ENCODE data around the gene PRKG1.

The PRKG1 gene

GRCh38 chr10:51073453-51074237, 642 bp upstream of the PRKG1 start:
- DNase-seq: no peak

GRCh38 chr10:51075043-51075872, 971 bp downstream of the PRKG1 start:
- Histone ChIP-seq H3K27me3 (ENCODE audit: insufficient read depth, low read length, poor library complexity) (no peaks in the 10 kb centered on the region), H3K4me1 (ENCODE audit: insufficient read depth, low read length) (no peaks in the 10 kb centered on the region), H3K27ac (ENCODE audit: low read length) (no peak overlapping the region), H3K4me3 (ENCODE audit: low read depth in 1 of 2, low read length in 2 of 2) (no peak overlapping the region), H3K36me3 (ENCODE audit: insufficient read depth, low read length) (no peaks in the 10 kb centered on the region), H2AFZ (ENCODE audit: low read depth, low read length) (no peak overlapping the region), H3K79me2 (ENCODE audit: insufficient read depth, low read length) (no peaks in the 10 kb centered on the region), H3K4me2 (ENCODE audit: insufficient read depth, low read length) (no peak overlapping the region), H3K9me3 (ENCODE audit: insufficient read depth, low read length, severe bottlenecking) (no peaks in the 10 kb centered on the region), H3K9ac (ENCODE audit: low read depth, low read length) (no peak overlapping the region), H4K20me1 (ENCODE audit: insufficient read depth, low read length) (no peaks in the 10 kb centered on the region)
- no peak for ATAC-seq (ENCODE audit: insufficient read depth, low read depth)
- no peak for DNase-seq
- TF ChIP-seq EZH2 (IDR thresholded peaks at IDR 0.05; ENCODE audit: borderline replicate concordance, low read depth, low read length, severe bottlenecking) (no peak), CTCF (IDR thresholded peaks at IDR 0.05; ENCODE audit: borderline replicate concordance, extremely low read depth, low read length, poor library complexity, severe bottlenecking) (no peak)

More at GRCh38 chr10:51073453-51074237, 642 bp upstream of the PRKG1 start:
- H3K4me2 ChIP-seq (ENCODE audit: insufficient read depth, low read length): no peak overlapping the region
- no peak overlapping the region for H3K27ac ChIP-seq (ENCODE audit: low read length)
- H4K20me1 ChIP-seq (ENCODE audit: insufficient read depth, low read length): no peaks in the 10 kb centered on the region
- TF ChIP-seq CTCF (IDR thresholded peaks at IDR 0.05; ENCODE audit: borderline replicate concordance, extremely low read depth, low read length, poor library complexity, severe bottlenecking) (no peak), EZH2 (IDR thresholded peaks at IDR 0.05; ENCODE audit: borderline replicate concordance, low read depth, low read length, severe bottlenecking) (no peak)
- ATAC-seq (ENCODE audit: insufficient read depth, low read depth): no peak
- H3K4me3 ChIP-seq (ENCODE audit: low read depth in 1 of 2, low read length in 2 of 2): no peak overlapping the region
- no peaks in the 10 kb centered on the region for H3K36me3 ChIP-seq (ENCODE audit: insufficient read depth, low read length)
- no peaks in the 10 kb centered on the region for H3K79me2 ChIP-seq (ENCODE audit: insufficient read depth, low read length)
- no peak overlapping the region for H3K9ac ChIP-seq (ENCODE audit: low read depth, low read length)
- H2AFZ ChIP-seq (ENCODE audit: low read depth, low read length): no peak overlapping the region
- H3K4me1 ChIP-seq (ENCODE audit: insufficient read depth, low read length): no peaks in the 10 kb centered on the region
- no peaks in the 10 kb centered on the region for H3K9me3 ChIP-seq (ENCODE audit: insufficient read depth, low read length, severe bottlenecking)
- H3K27me3 ChIP-seq (ENCODE audit: insufficient read depth, low read length, poor library complexity): no peaks in the 10 kb centered on the region

- no peak for ATAC-seq (ENCODE audit: insufficient read depth, low read depth)
- no peaks in the 10 kb centered on the region for H3K9me3 ChIP-seq (ENCODE audit: insufficient read depth, low read length, severe bottlenecking)
- H3K27me3 ChIP-seq (ENCODE audit: insufficient read depth, low read length, poor library complexity): no peaks in the 10 kb centered on the region
- TF ChIP-seq CTCF (IDR thresholded peaks at IDR 0.05; ENCODE audit: borderline replicate concordance, extremely low read depth, low read length, poor library complexity, severe bottlenecking) (no peak), EZH2 (IDR thresholded peaks at IDR 0.05; ENCODE audit: borderline replicate concordance, low read depth, low read length, severe bottlenecking) (no peak)
- no peaks in the 10 kb centered on the region for H3K36me3 ChIP-seq (ENCODE audit: insufficient read depth, low read length)
- no peak overlapping the region for H3K4me3 ChIP-seq (ENCODE audit: low read depth in 1 of 2, low read length in 2 of 2)
- no peak for DNase-seq
- H3K4me1 ChIP-seq (ENCODE audit: insufficient read depth, low read length): no peaks in the 10 kb centered on the region
- H3K9ac ChIP-seq (ENCODE audit: low read depth, low read length): no peak overlapping the region
- no peak overlapping the region for H3K27ac ChIP-seq (ENCODE audit: low read length)
- no peaks in the 10 kb centered on the region for H3K79me2 ChIP-seq (ENCODE audit: insufficient read depth, low read length)
- H4K20me1 ChIP-seq (ENCODE audit: insufficient read depth, low read length): no peaks in the 10 kb centered on the region
- no peak overlapping the region for H2AFZ ChIP-seq (ENCODE audit: low read depth, low read length)
- no peak overlapping the region for H3K4me2 ChIP-seq (ENCODE audit: insufficient read depth, low read length)
These were observed 1.6 kb downstream of the PRKG1 start for GRCh38 chr10:51075873-51076229.
